Sigmoid colon (tissue), 4 donors: ENCODE data around the gene RFC2.

ENCODE experiments used
- CTCF ChIP-seq, 4 experiments: fragments of 450-650 bp in 3 of 4; fragments of 200-600 bp in 1 of 4; IDR thresholded peaks; one replicate each; pipeline ENCODE4 v1.5.1; 2016 to 2019; ENCODE audit warnings: antibody characterized with exemption in 4 of 4, mild to moderate bottlenecking in 3 of 4, moderate library complexity in 2 of 4
- EP300 ChIP-seq, 4 donors: sonication (generic); formaldehyde crosslinking; IDR thresholded peaks; one replicate each; pipeline ENCODE4 v1.6.1; 2017; ENCODE audit warnings: antibody characterized with exemption in 4 of 4
- POLR2A ChIP-seq, 2 donors: fragments of 450-650 bp; IDR thresholded peaks; one replicate each; pipeline ENCODE4 v1.6.1; 2016; ENCODE audit warnings: antibody characterized with exemption in 2 of 2, mild to moderate bottlenecking in 2 of 2, moderate library complexity in 2 of 2
- POLR2AphosphoS5 ChIP-seq, 4 donors: sonication (generic); formaldehyde crosslinking; IDR thresholded peaks; one replicate each; pipeline ENCODE4 v1.6.1; 2017; ENCODE audit warnings: antibody characterized with exemption in 4 of 4

GRCh38 chr7:74262639-74263398 is 8.6 kb upstream of the RFC2 start:
- TF ChIP-seq POLR2AphosphoS5 (IDR thresholded peaks at IDR 0.05), result no peak
- TF ChIP-seq POLR2A (IDR thresholded peaks at IDR 0.05), result no peak
- TF ChIP-seq EP300 (IDR thresholded peaks at IDR 0.05), result no peak
- no peak for TF ChIP-seq CTCF (IDR thresholded peaks at IDR 0.05)
